HG03060 (cell line): ENCODE results near the gene SARS1.
"Not testable (repeated sequence)": the region's sequence is repeated elsewhere in the genome, so short reads cannot be mapped to it uniquely, and the experiment has no call there.

Experiments
- ATAC-seq: cut with Tn5 transposase; IDR thresholded peaks from one replicate; pipeline ENCODE4 v1.9.1; 2021; ENCODE audit warnings: low read depth, moderate number of reproducible peaks; ENCODE audit not compliant: unreplicated experiment

The SARS1 gene

GRCh38 chr1:109192433-109192832 lies 21.3 kb upstream of the SARS1 start:
- no peak for ATAC-seq

- no peak for ATAC-seq
These were observed 19.8 kb upstream of the SARS1 start for GRCh38 chr1:109193653-109194590.

GRCh38 chr1:109197158-109198042 lies 16.3 kb upstream of the SARS1 start:
- no peak for ATAC-seq

- ATAC-seq, result no peak
These were observed 15.5 kb upstream of the SARS1 start for GRCh38 chr1:109198043-109198695.

GRCh38 chr1:109198745-109199144 lies 15.0 kb upstream of the SARS1 start:
- ATAC-seq, result no peak

- no peak for ATAC-seq
These were observed 14.0 kb upstream of the SARS1 start for GRCh38 chr1:109199710-109200109.

- ATAC-seq, result no peak
These were observed 12.5 kb upstream of the SARS1 start for GRCh38 chr1:109201123-109201703.

GRCh38 chr1:109204484-109204883 lies 9.2 kb upstream of the SARS1 start:
- no peak for ATAC-seq

GRCh38 chr1:109206339-109206738 lies 7.4 kb upstream of the SARS1 start:
- no peak for ATAC-seq

GRCh38 chr1:109207467-109208103 lies 6.1 kb upstream of the SARS1 start:
- ATAC-seq, result no peak

- ATAC-seq, result no peak
These were observed 5.3 kb upstream of the SARS1 start for GRCh38 chr1:109208394-109208793.

- no peak for ATAC-seq
These were observed 4.8 kb upstream of the SARS1 start for GRCh38 chr1:109208836-109209463.

- no peak for ATAC-seq
These were observed 3.7 kb upstream of the SARS1 start for GRCh38 chr1:109210058-109210457.

GRCh38 chr1:109213345-109213823 lies 334 bp upstream of the SARS1 start:
- no peak for ATAC-seq

- no peak for ATAC-seq
These were observed 1.2 kb downstream of the SARS1 start for GRCh38 chr1:109214695-109215623.

- no peak for ATAC-seq
These were observed 2.9 kb downstream of the SARS1 start for GRCh38 chr1:109216662-109217061.

- ATAC-seq, result no peak
These were observed 4.8 kb downstream of the SARS1 start for GRCh38 chr1:109218516-109218915.

- not testable (repeated sequence) for ATAC-seq
These were observed 7.5 kb downstream of the SARS1 start for GRCh38 chr1:109221201-109221600.
